ENCODE results near the gene CT45A6. TPM values are rescaled to one million over a fixed set of nuclear protein-coding genes. Genes with fewer than 3 reads are reported as not detected.

CT45A6 gene, protein sequence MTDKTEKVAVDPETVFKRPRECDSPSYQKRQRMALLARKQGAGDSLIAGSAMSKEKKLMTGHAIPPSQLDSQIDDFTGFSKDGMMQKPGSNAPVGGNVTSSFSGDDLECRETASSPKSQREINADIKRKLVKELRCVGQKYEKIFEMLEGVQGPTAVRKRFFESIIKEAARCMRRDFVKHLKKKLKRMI
- total RNA-seq: not detected in 2 replicates

DNA sequence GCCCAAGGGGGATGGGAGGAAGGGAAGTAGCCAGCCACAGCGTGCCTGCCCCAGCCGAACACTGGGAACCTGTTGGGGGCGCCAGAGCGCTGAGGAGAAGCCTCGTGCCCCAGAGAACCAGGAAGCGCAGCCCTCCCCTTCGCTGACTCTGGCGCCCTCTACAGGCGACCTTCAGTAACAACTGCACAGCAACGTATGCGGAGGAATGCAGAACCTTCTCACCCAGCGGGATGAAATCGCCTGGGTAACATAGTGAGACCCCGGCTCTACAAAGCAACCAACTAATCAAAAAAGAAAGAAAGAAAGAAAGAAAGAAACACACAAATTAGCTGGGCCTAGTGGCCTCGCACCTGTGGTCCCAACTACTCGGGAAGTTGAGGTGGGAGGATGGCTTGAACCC lies at the start of gene CT45A6:
TSS of gene CT45A6 (minus strand) at position 101 of the 400 bp plus-strand sequence. CDS start 3,794 bp downstream, outside the sequence.

DNA sequence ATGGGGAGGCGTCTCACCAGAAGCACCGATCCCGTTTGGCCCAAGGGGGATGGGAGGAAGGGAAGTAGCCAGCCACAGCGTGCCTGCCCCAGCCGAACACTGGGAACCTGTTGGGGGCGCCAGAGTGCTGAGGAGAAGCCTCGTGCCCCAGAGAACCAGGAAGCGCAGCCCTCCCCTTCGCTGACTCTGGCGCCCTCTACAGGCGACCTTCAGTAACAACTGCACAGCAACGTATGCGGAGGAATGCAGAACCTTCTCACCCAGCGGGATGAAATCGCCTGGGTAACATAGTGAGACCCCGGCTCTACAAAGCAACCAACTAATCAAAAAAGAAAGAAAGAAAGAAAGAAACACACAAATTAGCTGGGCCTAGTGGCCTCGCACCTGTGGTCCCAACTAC lies 34.6 kb upstream of the CT45A6 start, which contains the start of gene CT45A7:
TSS of gene CT45A7 (minus strand) at position 101 of the 400 bp plus-strand sequence. CDS start 3,747 bp downstream, outside the sequence.

DNA sequence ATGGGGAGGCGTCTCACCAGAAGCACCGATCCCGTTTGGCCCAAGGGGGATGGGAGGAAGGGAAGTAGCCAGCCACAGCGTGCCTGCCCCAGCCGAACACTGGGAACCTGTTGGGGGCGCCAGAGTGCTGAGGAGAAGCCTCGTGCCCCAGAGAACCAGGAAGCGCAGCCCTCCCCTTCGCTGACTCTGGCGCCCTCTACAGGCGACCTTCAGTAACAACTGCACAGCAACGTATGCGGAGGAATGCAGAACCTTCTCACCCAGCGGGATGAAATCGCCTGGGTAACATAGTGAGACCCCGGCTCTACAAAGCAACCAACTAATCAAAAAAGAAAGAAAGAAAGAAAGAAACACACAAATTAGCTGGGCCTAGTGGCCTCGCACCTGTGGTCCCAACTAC lies 17.3 kb upstream of the CT45A6 start, which contains the start of gene CT45A2:
TSS of gene CT45A2 (minus strand) at position 101 of the 400 bp plus-strand sequence. CDS start 3,747 bp downstream, outside the sequence.

DNA sequence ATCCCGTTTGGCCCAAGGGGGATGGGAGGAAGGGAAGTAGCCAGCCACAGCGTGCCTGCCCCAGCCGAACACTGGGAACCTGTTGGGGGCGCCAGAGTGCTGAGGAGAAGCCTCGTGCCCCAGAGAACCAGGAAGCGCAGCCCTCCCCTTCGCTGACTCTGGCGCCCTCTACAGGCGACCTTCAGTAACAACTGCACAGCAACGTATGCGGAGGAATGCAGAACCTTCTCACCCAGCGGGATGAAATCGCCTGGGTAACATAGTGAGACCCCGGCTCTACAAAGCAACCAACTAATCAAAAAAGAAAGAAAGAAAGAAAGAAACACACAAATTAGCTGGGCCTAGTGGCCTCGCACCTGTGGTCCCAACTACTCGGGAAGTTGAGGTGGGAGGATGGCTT lies 17.2 kb downstream of the CT45A6 start, which contains the start of gene CT45A5:
TSS of gene CT45A5 (minus strand) at position 101 of the 400 bp plus-strand sequence. CDS start 3,774 bp downstream, outside the sequence.

DNA sequence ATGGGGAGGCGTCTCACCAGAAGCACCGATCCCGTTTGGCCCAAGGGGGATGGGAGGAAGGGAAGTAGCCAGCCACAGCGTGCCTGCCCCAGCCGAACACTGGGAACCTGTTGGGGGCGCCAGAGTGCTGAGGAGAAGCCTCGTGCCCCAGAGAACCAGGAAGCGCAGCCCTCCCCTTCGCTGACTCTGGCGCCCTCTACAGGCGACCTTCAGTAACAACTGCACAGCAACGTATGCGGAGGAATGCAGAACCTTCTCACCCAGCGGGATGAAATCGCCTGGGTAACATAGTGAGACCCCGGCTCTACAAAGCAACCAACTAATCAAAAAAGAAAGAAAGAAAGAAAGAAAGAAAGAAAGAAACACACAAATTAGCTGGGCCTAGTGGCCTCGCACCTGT lies 34.5 kb downstream of the CT45A6 start, which contains the start of gene CT45A3:
TSS of gene CT45A3 (minus strand) at position 101 of the 400 bp plus-strand sequence. CDS start 3,747 bp downstream, outside the sequence.

Other genes with a start within 250 kb of the CT45A6 start
- not detected in 2 replicates for gene CT45A1, start 89.1 kb downstream of the CT45A6 start, total RNA-seq
- not detected in 2 replicates for gene CT45A3, start 34.6 kb downstream of the CT45A6 start, total RNA-seq
- gene CT45A5, start 17.3 kb downstream of the CT45A6 start, total RNA-seq: not detected in 2 replicates
- not detected in 2 replicates for gene CT45A2, start 17.2 kb upstream of the CT45A6 start, total RNA-seq
- not detected in 2 replicates for gene CT45A7, start 34.5 kb upstream of the CT45A6 start, total RNA-seq
- gene CT45A8, start 51.8 kb upstream of the CT45A6 start, total RNA-seq: not detected in 2 replicates
- gene CT45A9, start 69.0 kb upstream of the CT45A6 start, total RNA-seq: not detected in 2 replicates
- not detected in 2 replicates for gene CT45A10, start 90.7 kb upstream of the CT45A6 start, total RNA-seq
- gene SAGE1, start 90.9 kb upstream of the CT45A6 start, total RNA-seq: not detected in 2 replicates
- gene MMGT1, start 171.2 kb upstream of the CT45A6 start, total RNA-seq: 13.7 and 19.3 TPM in 2 replicates
- 21.7 and 29.0 TPM in 2 replicates for gene SLC9A6, start 182.6 kb upstream of the CT45A6 start, total RNA-seq